ENCODE measurements around the gene MAB21L4.

The MAB21L4 gene

DNA sequence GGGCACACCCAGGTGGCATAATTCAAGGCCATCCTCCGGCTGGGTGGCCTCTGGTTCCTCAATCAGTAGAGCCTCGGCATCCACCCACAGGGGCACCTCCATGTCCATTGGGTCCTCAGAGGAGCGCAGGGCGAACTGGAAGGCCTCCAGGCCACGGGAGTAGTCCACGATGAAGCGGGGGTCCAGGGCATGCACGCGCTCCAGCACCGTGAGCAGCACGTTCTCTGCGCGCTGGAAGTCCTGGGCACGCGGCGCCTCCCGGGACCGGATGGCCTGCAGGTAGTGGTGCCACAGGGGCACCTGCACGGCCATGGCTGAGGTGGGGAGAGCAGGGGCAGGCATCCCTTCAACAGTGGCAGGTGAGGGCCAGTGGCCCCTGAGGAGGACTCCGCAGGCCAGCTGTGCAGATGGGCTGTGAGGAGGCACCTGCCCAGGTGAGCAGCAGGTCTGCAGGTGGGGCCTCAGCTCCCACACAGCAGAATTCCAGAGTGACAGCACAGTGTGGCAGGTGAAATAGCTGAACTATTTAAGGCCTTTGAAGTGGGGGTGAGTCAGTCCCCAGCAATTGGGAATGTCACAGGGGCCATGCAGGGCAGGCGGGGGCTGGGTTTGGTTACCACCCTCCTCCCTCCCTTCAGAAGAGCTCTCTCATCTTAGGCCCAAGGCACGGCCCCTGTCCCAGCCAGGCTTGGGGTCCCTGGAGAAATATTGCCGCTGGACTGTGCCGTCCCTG is at the start of gene MAB21L4:
Gene MAB21L4, minus strand, starts transcription at position 501 of the 733 bp plus-strand sequence. Its CDS starts 159 bp downstream, at position 342.
- no peak for DNase-seq

DNA sequence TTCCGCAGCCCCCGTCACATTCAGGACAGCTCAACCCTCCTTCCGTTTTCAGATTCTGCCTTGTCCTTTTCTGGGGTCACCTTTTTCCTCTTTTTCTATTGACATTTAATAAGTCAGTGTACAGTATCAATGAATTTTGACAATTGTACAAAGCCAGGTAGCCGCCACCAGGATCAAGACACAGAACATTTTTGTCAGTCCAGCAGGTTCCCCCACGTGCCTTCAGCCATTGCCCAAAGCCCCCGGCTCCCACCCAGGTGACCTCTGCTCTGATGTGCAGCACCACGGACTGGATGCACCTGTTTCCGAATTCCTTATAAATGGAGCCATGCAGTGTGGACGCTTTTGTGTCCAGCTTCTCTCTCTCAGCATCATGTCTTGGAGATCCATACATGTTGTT is 40.1 kb upstream of the MAB21L4 start:
- DNase-seq = no peak

DNA sequence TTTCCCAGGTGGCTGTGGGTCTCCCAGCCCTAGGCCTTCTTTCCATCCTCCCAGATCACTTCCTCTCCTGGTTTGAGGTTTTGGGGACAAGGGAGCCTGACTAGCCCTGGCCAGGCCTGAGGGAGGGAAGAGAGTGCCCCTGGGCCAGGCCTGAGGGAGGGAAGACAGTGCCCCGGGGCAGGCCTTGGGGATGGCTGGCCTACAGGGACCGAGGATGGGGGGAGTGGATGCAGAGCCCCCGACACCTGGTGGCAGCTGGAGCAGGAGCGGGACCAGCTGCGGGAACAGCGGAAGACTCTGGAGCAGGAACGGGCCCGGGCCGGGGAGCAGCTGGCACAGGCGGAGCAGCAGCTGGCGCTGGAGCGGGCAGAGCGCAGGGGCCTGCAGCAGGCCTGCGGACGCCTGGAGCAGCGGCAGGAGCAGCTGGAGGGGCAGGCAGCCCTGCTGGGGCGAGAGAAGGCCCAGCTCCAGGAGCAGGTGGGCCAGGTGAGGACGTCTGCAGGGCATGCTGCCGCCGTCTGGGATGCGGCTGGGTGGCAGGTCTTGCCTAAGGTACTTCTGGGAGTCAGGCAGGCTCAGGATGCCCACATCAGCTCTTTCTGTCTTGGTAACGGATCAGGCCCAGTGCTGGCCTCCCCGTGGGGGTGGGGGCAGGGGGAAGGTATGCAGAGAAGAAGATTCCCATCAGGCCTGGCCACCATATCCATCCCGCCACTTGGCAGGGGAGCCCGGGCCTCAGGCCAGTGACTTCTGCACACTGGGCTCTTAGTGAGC is 39.3 kb upstream of the MAB21L4 start:
- DNase-seq = no peak

GRCh38 chr2:240934701-240935102 is 38.7 kb upstream of the MAB21L4 start:
- no peak for DNase-seq

- no peak for DNase-seq
These were observed 38.2 kb upstream of the MAB21L4 start for GRCh38 chr2:240933966-240934700.

DNA sequence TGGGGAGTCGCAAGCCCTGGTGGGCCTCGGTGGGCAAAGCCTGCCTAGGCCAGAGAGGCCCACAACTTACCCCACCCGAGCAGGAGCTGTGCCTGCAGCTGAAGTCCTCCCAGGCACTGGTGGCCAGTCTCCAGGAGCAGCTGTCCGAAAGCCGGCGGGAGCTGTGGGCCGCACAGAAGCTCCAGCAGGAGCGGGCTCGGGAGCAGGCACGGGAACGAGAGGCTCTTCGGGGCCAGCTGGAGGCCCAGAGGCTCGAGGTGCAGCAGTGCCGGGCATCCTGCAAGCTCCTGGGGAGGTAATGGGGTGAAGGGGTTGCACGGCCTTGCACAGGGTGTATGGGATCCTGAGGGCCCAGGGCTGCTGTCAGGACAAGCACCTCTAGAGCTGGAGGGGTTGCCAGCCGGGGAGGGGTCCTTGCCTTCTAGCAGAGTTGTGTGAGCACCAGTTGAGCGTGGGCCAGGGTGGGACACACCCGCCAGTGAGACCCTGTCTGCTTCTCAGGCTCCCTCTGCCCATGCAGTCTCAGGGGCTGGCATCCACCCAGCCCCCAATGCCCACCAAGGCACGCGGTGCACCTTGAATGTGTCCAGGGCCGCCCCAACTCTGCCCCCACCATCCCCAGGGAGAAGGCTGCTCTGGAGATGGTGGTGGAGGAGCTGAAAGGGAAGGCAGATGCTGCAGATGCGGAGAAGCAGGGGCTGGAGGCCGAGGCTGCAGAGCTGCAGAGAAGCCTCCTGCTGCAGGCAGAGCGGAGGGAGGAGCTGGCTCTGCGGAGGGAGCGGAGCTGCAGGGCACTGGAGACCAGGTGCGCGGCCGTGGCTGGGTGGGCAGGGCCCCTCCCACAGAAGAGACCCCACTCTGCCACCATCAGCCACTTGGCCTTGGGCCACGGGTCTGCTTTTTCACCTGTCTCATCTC is 37.4 kb upstream of the MAB21L4 start:
- DNase-seq = no peak

GRCh38 chr2:240932724-240933047 is 36.7 kb upstream of the MAB21L4 start:
- DNase-seq = no peak

- DNase-seq = no peak
These were observed 36.2 kb upstream of the MAB21L4 start for GRCh38 chr2:240932001-240932723.

DNA sequence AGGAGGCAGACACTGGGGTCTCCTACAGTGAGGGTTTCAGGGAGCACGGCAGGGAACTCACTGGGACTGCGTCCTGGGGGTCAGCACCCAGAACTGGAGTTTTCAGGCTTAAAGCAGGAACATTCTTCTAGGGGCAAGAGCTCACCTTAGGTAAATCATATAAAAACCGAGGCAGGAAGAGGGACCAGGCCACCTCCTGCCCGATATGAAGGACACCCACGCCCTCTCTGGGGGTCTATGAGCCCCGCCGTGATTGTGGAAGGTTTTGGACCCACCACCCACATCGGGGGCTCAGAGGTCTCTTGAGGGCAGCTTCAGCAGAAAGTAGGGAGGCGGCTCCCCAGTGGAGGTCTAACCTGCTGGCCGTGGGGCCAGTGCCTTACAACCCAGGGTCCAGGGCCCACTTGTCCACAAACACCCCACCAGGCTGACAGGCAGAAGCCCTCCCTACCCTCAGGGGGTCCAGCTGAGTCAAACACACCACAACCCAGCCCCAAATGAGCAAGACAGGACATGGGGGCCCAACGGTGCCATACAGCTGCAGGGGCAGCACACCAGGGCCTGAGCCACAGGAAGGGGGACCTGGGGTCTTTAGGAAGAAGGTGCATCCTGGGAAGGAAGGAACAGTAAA is 35.5 kb upstream of the MAB21L4 start:
- DNase-seq = no peak

DNA sequence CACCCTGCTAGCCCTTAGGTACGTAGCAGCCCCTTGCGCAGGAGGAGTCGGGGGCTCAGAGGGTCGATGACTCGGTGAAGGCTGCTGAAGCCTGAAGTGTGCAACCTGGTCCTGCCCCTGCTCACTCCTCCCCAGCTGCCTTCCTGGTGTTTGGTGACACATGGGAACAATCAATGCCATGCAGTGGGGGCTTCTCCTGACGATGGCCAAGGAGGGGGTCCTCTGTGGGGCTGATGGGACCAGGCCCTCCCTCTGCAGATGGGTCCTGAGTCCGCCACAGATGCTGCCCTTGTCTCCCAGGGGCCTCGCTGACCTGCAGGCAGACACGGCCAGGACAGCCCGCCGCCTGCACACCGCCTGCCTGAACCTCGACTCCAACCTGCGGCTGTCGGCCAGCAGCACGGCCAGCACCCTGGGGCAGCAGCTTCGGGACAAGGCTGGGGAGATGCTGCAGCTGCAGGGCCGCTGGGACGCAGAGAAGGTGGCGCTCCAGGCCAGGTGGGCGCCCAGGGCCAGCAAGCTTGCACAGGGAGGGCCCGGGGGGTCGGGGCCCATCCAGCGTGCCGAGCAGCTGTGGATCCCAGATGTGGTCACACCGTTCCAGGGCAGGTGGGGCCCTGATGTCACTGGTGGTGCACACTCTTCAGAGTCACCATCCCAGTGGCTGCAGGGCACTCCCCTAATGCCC is 34.8 kb upstream of the MAB21L4 start:
- DNase-seq = no peak

DNA sequence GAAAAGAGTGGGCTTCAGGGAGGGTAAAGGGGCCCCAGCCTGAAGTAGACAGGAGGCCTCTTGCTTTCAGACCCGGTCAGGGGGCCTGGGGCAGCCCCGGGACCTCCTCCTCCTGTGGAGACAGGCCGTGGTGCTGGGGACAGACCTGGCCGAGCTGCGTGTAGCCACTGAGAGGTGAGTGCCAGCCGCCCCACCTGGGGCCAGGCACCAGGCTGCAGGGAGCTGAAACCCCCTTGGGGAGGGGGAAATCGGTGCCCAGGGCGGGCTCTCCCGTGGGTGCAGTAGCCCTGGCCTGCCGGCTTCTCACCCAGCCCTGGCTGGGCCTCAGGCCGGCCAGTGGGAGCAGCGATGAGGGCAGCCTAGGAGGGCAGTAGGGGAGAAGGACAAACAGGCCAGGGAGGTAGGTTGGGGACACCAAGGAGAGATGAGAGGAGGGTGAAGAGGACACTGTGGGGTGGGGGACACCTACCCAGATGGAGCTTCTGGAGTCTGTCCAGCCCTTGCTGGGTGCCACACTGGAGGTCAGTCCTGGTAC is 34.2 kb upstream of the MAB21L4 start:
- DNase-seq = no peak

DNA sequence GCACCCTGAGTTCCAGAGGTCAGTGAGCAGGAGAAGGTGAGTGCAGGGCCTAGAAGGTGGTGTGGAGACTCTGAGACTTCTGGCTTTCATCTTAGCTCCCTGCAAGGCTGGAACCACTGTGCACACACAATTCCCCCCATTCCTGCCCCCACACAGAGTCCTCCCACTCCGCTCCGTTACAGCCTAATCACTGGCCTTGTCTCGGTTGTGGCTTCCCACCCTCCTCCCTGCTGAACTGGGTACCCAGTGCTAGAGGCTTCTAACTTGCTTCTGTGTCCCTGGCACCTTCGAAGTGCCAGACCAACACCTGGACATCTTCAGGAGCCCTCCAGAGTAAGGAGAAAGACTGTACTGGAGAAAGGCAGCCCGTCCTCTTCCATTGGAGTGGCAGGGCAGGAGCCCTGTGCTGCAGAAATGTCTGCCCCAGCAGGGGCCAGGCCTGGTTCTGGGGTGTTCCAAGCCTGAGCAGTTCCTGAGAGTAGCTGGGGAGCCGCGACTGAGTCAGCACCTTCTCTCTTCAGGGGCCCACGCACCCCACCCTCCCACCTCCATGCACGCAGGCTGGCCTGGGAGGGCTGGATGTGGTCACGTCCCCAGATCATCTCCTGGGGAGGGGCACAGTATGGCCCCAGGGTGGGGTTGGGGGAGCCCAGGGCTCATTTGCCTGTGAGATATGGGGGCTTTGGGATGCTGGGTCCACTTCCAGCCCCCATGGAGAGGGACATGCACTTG is 33.6 kb upstream of the MAB21L4 start:
- DNase-seq = no peak

GRCh38 chr2:240928476-240929363 is 32.8 kb upstream of the MAB21L4 start:
- DNase-seq = no peak

GRCh38 chr2:240927390-240927781 is 31.4 kb upstream of the MAB21L4 start:
- DNase-seq = no peak

- DNase-seq = no peak
These were observed 30.8 kb upstream of the MAB21L4 start for GRCh38 chr2:240926516-240927389.

GRCh38 chr2:240925568-240926515 is 29.9 kb upstream of the MAB21L4 start:
- no peak for DNase-seq

DNA sequence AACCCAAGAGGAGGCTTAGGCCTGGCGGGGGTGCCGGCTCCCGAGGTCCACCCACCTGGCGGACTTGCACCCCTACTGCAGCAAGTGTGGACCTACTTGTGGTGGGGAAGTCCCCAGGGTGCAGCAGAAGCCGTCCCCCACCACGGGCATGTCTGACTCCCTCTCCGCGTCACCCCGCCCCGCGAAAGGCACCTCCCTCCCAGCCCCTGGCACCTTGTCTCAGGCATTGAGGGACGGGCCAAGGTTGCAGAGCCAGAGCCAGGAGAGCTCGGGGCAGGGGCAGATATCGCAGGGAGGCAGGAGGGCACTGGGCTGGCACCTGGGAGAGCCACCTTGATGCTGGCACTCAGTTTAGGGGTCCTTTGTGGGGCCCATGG is 29.2 kb upstream of the MAB21L4 start:
- no peak for DNase-seq

Measured in stimulated activated CD4-positive, alpha-beta T cell treated with anti-CD3 and anti-CD28 coated beads, Interleukin-4, amount 100 ng/mL, for 1 hour (primary cell).